HepG2 (cell line): ENCODE results near the gene GPC6. TPM values are rescaled to one million over a fixed set of nuclear protein-coding genes. Genes with fewer than 3 reads are reported as not detected.

ENCODE experiments used
- AKAP8 ChIP-seq: sonication (generic); formaldehyde crosslinking; IDR thresholded peaks from 2 replicates; pipeline ENCODE4 v1.5.1; 2020; ENCODE audit warnings: mild to moderate bottlenecking, missing genetic modification reagents
- ARNTL ChIP-seq: sonication (generic); formaldehyde crosslinking; IDR thresholded peaks from 2 replicates; pipeline ENCODE4 v1.4.0; 2020; ENCODE audit warnings: mild to moderate bottlenecking, missing genetic modification reagents
- EHMT2 ChIP-seq: fragments of 200-600 bp; sonication (generic); IDR thresholded peaks from 2 replicates; pipeline ENCODE4 v1.7.0; 2017; ENCODE audit warnings: antibody characterized with exemption, low read depth, low read length, borderline replicate concordance
- FOXJ3 ChIP-seq: sonication (generic); formaldehyde crosslinking; IDR thresholded peaks from 2 replicates; pipeline ENCODE4 v1.4.0; 2020; ENCODE audit warnings: missing genetic modification reagents, mild to moderate bottlenecking, borderline replicate concordance
- JUN ChIP-seq: sonication (generic); formaldehyde crosslinking; IDR thresholded peaks from 2 replicates; pipeline ENCODE4 v1.4.0; 2020; ENCODE audit warnings: mild to moderate bottlenecking, missing genetic modification reagents
- KLF16 ChIP-seq, 2 experiments: sonication (generic) in 1 of 2; formaldehyde crosslinking in 1 of 2; IDR thresholded peaks; 2 replicates each; pipeline versions ENCODE4 v1.6.1 to v1.8.0; 2016 to 2023; ENCODE audit warnings: missing genetic modification reagents in 2 of 2, missing compliant biosample characterization in 1 of 2
- MAFF ChIP-seq: IDR thresholded peaks from 2 replicates; pipeline ENCODE4 v1.6.1; 2011; ENCODE audit warnings: low read depth, low read length, improper control_type of control experiment
- MTA3 ChIP-seq: sonication (generic); formaldehyde crosslinking; IDR thresholded peaks from 2 replicates; pipeline ENCODE4 v1.4.0; 2020; ENCODE audit warnings: missing genetic modification reagents
- PCBP2 ChIP-seq: fragments of 200-400 bp; formaldehyde crosslinking; optimal IDR thresholded peaks from 2 replicates; pipeline ENCODE3; 2018; ENCODE audit warnings: low read length, low read depth; ENCODE audit not compliant: poor library complexity, severe bottlenecking
- PHF8 ChIP-seq: sonication (generic); formaldehyde crosslinking; IDR thresholded peaks from 2 replicates; pipeline ENCODE4 v1.5.0; 2020; ENCODE audit warnings: missing genetic modification reagents
- SMYD3 ChIP-seq: sonication (generic); formaldehyde crosslinking; IDR thresholded peaks from 2 replicates; pipeline ENCODE4 v1.8.1; 2023; ENCODE audit warnings: mild to moderate bottlenecking, missing genetic modification reagents
- ZMYM3 ChIP-seq: sonication (generic); formaldehyde crosslinking; IDR thresholded peaks from 2 replicates; pipeline ENCODE4 v1.5.1; 2020; ENCODE audit warnings: mild to moderate bottlenecking, missing genetic modification reagents
- ZNF496 ChIP-seq: sonication (generic); formaldehyde crosslinking; IDR thresholded peaks from 2 replicates; pipeline ENCODE4 v1.8.1; 2023; ENCODE audit warnings: mild to moderate bottlenecking, moderate library complexity, missing genetic modification reagents; ENCODE audit not compliant: insufficient replicate concordance
- ZNF564 ChIP-seq: sonication (generic); formaldehyde crosslinking; IDR thresholded peaks from 2 replicates; pipeline ENCODE4 v1.8.1; 2023; ENCODE audit warnings: mild to moderate bottlenecking, missing genetic modification reagents
- ZNF577 ChIP-seq: sonication (generic); formaldehyde crosslinking; IDR thresholded peaks from 2 replicates; pipeline ENCODE4 v1.4.0; 2020; ENCODE audit warnings: mild to moderate bottlenecking, low read depth, missing genetic modification reagents, borderline replicate concordance
- ZNF619 ChIP-seq: sonication (generic); formaldehyde crosslinking; IDR thresholded peaks from 2 replicates; pipeline ENCODE4 v1.4.0; 2020; ENCODE audit warnings: mild to moderate bottlenecking, missing genetic modification reagents
- ZNF792 ChIP-seq: IDR thresholded peaks from 2 replicates; pipeline ENCODE4 v1.6.1; 2016
- ZSCAN9 ChIP-seq: IDR thresholded peaks from 2 replicates; pipeline ENCODE4 v1.6.1; 2016; ENCODE audit warnings: borderline replicate concordance
- polyA plus RNA-seq, 8 experiments: library from polyadenylated mRNA; depleted of rRNA in 3 of 8; stranded (reverse) in 7 of 8; unstranded in 1 of 8; fragments of >200 nt; fragmentation: Illumina TruSeq in 4 of 8; extraction: Trizol in 4 of 8; gene quantifications; 2 replicates each; pipeline versions ENCODE4 v1.2.1 to v1.2.3, GENCODE V29; 2011 to 2016; ENCODE audit warnings: low read depth in 4 of 8, missing spikeins in 1 of 8, mixed read lengths in 1 of 8; ENCODE audit not compliant: insufficient read depth in 1 of 8
- total RNA-seq, 5 experiments: library from RNA; depleted of rRNA; stranded (reverse); fragments of >200 nt; fragmentation: Illumina TruSeq; extraction: Trizol; gene quantifications; 2 replicates each; pipeline ENCODE4 v1.2.3, GENCODE V29; 2016; ENCODE audit warnings: low read depth in 1 of 5
- TF ChIP-seq, protein P1 (sequence below): IDR thresholded peaks from 2 replicates; pipeline ENCODE4 v1.4.0; 2020; ENCODE audit warnings: mild to moderate bottlenecking, missing genetic modification reagents
- TF ChIP-seq, protein P2 (sequence below): sonication (generic); formaldehyde crosslinking; IDR thresholded peaks from 2 replicates; pipeline ENCODE4 v1.4.0; 2020; ENCODE audit warnings: mild to moderate bottlenecking, missing genetic modification reagents
- TF ChIP-seq, protein P3 (sequence below): sonication (generic); formaldehyde crosslinking; IDR thresholded peaks from 2 replicates; pipeline ENCODE4 v1.5.1; 2020; ENCODE audit warnings: missing genetic modification reagents, mild to moderate bottlenecking, borderline replicate concordance
- TF ChIP-seq, protein P4 (sequence below): fragments of 450-650 bp; IDR thresholded peaks from 2 replicates; pipeline ENCODE4 v1.6.1; 2017

Gene GPC6
- total and polyA plus RNA-seq, 2 of the 13 experiments (the other 11 are each of a cell fraction or from before 2014, with no cell fraction given): 24.5 to 33.9 TPM

DNA sequence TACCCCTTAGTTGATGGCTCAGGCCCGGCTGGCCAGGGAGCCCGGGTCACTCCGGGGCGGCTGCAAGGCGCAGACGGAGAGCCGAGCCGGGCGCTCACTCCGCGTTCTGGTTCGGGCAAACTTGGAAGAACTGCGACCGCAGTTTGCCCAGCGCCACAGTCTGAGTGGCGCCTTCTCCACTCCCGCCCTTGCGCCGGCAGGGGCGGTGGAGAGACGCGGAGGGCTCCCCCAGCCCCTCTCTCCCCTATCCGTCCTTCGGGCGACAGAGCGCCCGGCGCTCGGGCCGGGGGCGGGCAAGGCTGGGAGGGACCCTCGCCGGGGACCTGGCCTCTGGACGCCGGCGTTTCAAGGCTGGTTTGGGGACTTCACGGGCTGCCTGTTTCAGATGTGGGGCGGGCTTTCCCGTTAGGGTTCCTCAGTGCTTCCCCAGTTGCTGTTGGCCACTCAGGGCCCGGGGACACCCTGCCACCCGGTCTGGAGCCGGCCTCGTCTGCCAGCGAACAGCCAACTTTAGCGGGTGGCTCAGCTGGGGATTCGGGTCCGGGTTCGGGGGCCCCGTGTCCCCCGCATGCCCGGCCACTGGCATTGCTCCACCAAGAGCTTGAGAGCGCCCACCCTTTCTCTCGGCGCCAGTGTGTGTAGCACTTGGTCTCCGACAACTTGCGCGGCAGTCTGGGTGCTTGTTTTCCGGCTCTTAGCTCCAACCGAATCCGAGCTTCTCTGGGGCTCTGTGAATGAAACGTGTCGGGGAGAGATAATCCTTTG is 1.5 kb downstream of the GPC6 start (continued):
- TF ChIP-seq ZNF577 (CRISPR knock-in tag) (no peak), ZNF496 (CRISPR knock-in tag) (no peak), AKAP8 (CRISPR knock-in tag) (no peak), ZSCAN9 (CRISPR knock-in tag) (peak; percentile 40; the same call in 1 of the 2 replicates), ZNF619 (CRISPR knock-in tag) (no peak), PCBP2 (no peak), ZMYM3 (peak; percentile 63; the same call in 1 of the 2 replicates), FOXJ3 (no peak), ZNF792 (CRISPR knock-in tag) (no peak), EHMT2 (no peak), MAFF (no peak), JUN (no peak), PHF8 (CRISPR knock-in tag) (peak; percentile 69), MTA3 (CRISPR knock-in tag) (no peak), ZNF564 (CRISPR knock-in tag) (no peak), KLF16 (CRISPR knock-in tag; IDR thresholded peaks at IDR 0.05) (no peak; a peak in 1 of 4 replicates), ARNTL (CRISPR knock-in tag) (no peak), SMYD3 (CRISPR knock-in tag) (no peak)
- TF ChIP-seq, protein P1, sequence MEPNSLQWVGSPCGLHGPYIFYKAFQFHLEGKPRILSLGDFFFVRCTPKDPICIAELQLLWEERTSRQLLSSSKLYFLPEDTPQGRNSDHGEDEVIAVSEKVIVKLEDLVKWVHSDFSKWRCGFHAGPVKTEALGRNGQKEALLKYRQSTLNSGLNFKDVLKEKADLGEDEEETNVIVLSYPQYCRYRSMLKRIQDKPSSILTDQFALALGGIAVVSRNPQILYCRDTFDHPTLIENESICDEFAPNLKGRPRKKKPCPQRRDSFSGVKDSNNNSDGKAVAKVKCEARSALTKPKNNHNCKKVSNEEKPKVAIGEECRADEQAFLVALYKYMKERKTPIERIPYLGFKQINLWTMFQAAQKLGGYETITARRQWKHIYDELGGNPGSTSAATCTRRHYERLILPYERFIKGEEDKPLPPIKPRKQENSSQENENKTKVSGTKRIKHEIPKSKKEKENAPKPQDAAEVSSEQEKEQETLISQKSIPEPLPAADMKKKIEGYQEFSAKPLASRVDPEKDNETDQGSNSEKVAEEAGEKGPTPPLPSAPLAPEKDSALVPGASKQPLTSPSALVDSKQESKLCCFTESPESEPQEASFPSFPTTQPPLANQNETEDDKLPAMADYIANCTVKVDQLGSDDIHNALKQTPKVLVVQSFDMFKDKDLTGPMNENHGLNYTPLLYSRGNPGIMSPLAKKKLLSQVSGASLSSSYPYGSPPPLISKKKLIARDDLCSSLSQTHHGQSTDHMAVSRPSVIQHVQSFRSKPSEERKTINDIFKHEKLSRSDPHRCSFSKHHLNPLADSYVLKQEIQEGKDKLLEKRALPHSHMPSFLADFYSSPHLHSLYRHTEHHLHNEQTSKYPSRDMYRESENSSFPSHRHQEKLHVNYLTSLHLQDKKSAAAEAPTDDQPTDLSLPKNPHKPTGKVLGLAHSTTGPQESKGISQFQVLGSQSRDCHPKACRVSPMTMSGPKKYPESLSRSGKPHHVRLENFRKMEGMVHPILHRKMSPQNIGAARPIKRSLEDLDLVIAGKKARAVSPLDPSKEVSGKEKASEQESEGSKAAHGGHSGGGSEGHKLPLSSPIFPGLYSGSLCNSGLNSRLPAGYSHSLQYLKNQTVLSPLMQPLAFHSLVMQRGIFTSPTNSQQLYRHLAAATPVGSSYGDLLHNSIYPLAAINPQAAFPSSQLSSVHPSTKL: peak; percentile 23; the same call in 1 of the 2 replicates
- TF ChIP-seq, protein P2, sequence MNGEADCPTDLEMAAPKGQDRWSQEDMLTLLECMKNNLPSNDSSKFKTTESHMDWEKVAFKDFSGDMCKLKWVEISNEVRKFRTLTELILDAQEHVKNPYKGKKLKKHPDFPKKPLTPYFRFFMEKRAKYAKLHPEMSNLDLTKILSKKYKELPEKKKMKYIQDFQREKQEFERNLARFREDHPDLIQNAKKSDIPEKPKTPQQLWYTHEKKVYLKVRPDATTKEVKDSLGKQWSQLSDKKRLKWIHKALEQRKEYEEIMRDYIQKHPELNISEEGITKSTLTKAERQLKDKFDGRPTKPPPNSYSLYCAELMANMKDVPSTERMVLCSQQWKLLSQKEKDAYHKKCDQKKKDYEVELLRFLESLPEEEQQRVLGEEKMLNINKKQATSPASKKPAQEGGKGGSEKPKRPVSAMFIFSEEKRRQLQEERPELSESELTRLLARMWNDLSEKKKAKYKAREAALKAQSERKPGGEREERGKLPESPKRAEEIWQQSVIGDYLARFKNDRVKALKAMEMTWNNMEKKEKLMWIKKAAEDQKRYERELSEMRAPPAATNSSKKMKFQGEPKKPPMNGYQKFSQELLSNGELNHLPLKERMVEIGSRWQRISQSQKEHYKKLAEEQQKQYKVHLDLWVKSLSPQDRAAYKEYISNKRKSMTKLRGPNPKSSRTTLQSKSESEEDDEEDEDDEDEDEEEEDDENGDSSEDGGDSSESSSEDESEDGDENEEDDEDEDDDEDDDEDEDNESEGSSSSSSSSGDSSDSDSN (CRISPR knock-in tag): peak; percentile 80
- TF ChIP-seq, protein P3, sequence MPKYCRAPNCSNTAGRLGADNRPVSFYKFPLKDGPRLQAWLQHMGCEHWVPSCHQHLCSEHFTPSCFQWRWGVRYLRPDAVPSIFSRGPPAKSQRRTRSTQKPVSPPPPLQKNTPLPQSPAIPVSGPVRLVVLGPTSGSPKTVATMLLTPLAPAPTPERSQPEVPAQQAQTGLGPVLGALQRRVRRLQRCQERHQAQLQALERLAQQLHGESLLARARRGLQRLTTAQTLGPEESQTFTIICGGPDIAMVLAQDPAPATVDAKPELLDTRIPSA: no peak
- TF ChIP-seq, protein P4, sequence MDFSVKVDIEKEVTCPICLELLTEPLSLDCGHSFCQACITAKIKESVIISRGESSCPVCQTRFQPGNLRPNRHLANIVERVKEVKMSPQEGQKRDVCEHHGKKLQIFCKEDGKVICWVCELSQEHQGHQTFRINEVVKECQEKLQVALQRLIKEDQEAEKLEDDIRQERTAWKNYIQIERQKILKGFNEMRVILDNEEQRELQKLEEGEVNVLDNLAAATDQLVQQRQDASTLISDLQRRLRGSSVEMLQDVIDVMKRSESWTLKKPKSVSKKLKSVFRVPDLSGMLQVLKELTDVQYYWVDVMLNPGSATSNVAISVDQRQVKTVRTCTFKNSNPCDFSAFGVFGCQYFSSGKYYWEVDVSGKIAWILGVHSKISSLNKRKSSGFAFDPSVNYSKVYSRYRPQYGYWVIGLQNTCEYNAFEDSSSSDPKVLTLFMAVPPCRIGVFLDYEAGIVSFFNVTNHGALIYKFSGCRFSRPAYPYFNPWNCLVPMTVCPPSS: no peak
